ENCODE results near the gene ARID4B. TPM values are rescaled to one million over a fixed set of nuclear protein-coding genes. Genes with fewer than 3 reads are reported as not detected.

The ARID4B gene
- total and polyA plus RNA-seq, 11 donors: 12.4 to 20.4 (median 15.3) TPM

DNA sequence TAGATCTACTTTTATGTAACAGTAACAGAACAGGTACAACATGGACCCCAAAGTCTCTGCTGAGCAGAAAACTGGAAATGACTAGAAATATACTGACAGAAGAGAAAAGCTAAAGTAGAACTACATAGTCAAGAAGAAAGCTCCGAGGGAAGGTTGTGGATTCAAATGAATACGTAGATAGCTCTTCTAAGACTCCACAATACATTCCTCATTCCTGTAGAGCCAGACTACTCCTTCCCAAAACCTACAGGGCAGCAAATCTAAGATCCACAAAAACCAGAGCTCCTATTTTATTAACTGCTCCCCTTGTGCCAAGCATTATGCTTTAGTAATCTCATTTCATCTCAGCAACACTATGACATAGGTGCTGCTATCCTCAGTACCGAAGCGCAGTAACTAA, 35.2 kb downstream of the ARID4B start:
- TF ChIP-seq, protein P1, sequence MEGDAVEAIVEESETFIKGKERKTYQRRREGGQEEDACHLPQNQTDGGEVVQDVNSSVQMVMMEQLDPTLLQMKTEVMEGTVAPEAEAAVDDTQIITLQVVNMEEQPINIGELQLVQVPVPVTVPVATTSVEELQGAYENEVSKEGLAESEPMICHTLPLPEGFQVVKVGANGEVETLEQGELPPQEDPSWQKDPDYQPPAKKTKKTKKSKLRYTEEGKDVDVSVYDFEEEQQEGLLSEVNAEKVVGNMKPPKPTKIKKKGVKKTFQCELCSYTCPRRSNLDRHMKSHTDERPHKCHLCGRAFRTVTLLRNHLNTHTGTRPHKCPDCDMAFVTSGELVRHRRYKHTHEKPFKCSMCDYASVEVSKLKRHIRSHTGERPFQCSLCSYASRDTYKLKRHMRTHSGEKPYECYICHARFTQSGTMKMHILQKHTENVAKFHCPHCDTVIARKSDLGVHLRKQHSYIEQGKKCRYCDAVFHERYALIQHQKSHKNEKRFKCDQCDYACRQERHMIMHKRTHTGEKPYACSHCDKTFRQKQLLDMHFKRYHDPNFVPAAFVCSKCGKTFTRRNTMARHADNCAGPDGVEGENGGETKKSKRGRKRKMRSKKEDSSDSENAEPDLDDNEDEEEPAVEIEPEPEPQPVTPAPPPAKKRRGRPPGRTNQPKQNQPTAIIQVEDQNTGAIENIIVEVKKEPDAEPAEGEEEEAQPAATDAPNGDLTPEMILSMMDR (IDR thresholded peaks at IDR 0.05): no peak
- TF ChIP-seq POLR2A (IDR thresholded peaks at IDR 0.05): no peak
- Histone ChIP-seq H3K4me3 (no peak overlapping the region), H3K36me3 (no peaks in the 10 kb centered on the region), H3K9me3 (peaks cover 0 to 15% (median 0%) of the 10 kb centered on the region in 12 donors), H3K4me1 (peaks cover 0 to 31% (median 8%) of the 10 kb centered on the region in 12 donors), H3K27ac (no peak overlapping the region), H3K27me3 (no peaks in the 10 kb centered on the region)
- intact Hi-C loops (cut with DNase I): no loop called here
- ATAC-seq (no peak), DNase-seq (no peak)
- WGBS, 4 donors: 91 to 95% (median 93%) methylated on average over 4 of the region's 4 CpGs

DNA sequence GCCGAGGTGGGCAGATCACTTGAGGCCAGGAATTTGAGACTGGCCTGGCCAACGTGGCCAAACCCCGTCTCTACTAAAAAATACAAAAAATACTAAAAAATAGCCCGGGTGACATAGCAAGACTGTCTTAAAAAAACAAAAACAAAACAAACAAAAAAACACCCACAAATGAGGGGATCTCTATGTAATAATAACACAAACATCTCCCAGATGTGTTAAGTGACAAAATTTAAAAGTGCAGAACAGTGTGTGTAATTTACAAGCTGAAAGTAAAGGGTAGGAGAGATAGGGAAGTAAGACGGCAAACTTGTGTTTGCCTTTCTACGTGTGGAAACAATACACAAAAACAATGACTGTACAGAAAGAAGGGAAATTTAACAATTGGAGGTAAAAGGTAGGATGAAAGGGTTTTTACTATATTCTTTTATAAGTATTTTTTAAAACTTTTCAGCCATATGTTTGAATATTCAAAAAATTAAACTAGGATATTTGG, 36.3 kb downstream of the ARID4B start:
- Histone ChIP-seq H3K27ac (no peak overlapping the region), H3K36me3 (no peaks in the 10 kb centered on the region), H3K4me3 (no peak overlapping the region), H3K27me3 (no peaks in the 10 kb centered on the region), H3K4me1 (peaks cover 0 to 39% (median 10%) of the 10 kb centered on the region in 12 donors), H3K9me3 (peaks cover 0 to 8% (median 0%) of the 10 kb centered on the region in 12 donors)
- 66 to 74% (median 70%) methylated on average over 6 of the region's 6 CpGs for WGBS, 4 donors
- intact Hi-C loops (cut with DNase I): no loop called here
- TF ChIP-seq POLR2A (IDR thresholded peaks at IDR 0.05): no peak
- TF ChIP-seq, protein P1 (IDR thresholded peaks at IDR 0.05): no peak
- DNase-seq: no peak
- ATAC-seq: no peak

DNA sequence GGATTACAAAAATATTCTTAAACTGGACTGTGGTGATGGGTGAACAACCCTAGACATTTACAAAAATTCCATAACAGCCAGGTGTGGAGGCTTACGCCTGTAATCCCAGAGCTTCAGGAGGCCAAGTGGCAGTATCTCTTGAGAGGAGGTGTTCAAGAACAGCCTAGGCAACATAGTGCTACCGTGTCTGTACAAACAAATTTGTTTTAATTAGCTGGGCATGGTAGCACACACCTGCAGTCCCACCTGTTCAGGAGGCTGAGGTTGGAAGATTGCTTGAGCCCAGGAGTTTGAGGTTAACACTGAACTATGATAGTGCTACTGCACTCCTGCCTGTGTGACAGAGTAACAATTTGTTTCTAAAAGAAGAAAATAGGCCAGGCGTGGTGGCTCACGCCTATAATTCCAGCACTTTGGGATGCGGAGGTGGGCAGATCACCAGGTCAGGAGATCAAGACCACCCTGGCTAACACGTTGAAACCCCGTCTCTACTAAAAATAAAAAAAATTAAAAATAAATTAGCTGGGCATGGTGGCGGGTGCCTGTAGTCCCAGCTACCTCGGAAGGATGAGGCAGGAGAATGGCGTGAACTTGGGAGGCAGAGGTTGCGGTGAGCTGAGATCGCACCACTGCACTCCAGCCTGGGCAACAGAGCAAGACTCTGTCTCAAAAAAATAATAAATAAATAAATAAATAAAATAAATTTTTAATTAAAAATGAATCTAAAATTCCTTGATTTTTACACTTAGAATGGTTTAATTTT, 37.1 kb downstream of the ARID4B start:
- H3K4me3 ChIP-seq: no peak overlapping the region
- H3K36me3 ChIP-seq: no peaks in the 10 kb centered on the region
- peaks cover 0 to 43% (median 12%) of the 10 kb centered on the region in 12 donors for H3K4me1 ChIP-seq
- ATAC-seq (no peak), DNase-seq (no peak)
- H3K27ac ChIP-seq: no peak overlapping the region
- WGBS, 4 donors: 91 to 97% (median 91%) methylated on average over 12 of the region's 12 CpGs
- H3K27me3 ChIP-seq: no peaks in the 10 kb centered on the region
- peaks cover 0 to 2% (median 0%) of the 10 kb centered on the region in 12 donors for H3K9me3 ChIP-seq
- TF ChIP-seq POLR2A (IDR thresholded peaks at IDR 0.05): no peak
- TF ChIP-seq, protein P1 (IDR thresholded peaks at IDR 0.05): no peak
- intact Hi-C loops (cut with DNase I): no loop called here

DNA sequence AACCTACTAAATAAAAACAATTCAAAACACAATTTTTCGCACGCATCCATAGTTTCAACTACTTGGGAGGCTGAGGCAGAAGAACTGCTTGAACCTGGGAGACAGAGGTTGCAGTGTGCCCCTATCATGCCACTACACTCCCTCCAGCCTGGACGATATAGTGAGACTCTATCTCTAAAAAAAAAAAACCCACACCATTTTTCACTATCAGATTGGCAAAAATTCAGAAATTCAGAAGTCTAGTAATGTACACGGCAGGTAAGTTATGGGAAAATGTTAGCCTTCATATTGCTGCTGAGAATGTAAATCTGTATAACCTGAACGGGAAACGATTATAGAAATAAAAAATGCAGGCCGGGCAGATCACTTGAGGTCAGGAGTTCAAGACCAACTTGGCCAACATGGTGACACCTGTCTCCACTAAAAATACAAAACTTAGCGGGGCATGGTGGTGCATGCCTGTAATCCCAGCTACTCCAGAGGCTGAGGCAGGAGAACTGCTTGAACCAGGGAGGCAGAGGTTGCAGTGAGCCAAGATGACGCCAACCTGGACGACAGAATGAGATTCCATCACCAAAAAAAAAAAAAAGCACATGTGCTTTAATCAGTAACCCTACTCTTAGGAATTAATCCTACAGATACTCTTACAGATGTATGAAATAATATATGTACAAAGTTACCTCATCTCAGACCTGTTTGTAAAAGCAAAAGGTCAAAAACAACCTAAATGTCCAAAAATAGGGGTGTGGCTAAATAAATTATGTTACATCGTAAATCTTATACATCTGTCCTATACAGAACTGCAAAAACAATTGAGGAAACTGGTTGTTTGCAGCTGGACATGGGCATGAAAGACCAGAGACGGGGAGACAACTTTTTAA, 37.9 kb downstream of the ARID4B start:
- WGBS, 4 donors: 85 to 88% (median 86%) methylated on average over 12 of the region's 12 CpGs
- H3K4me1 ChIP-seq: peaks cover 0 to 50% (median 14%) of the 10 kb centered on the region in 12 donors
- no peaks in the 10 kb centered on the region for H3K9me3 ChIP-seq
- H3K36me3 ChIP-seq: no peaks in the 10 kb centered on the region
- intact Hi-C loops (cut with DNase I): no loop called here
- TF ChIP-seq POLR2A (IDR thresholded peaks at IDR 0.05): no peak
- TF ChIP-seq, protein P1 (IDR thresholded peaks at IDR 0.05): no peak
- no peak for ATAC-seq
- H3K4me3 ChIP-seq: no peak overlapping the region
- H3K27me3 ChIP-seq: no peaks in the 10 kb centered on the region
- DNase-seq: no peak
- H3K27ac ChIP-seq: no peak overlapping the region

Data from heart left ventricle (tissue), 16 donors.